ENCODE data around the gene MPDZ.

GRCh38 chr9:13078164-13078563, 201.3 kb downstream of the MPDZ start:
- no peak for TF ChIP-seq POLR2AphosphoS5 (IDR thresholded peaks at IDR 0.05; ENCODE audit: low read depth, low read length)
- TF ChIP-seq, protein P1, sequence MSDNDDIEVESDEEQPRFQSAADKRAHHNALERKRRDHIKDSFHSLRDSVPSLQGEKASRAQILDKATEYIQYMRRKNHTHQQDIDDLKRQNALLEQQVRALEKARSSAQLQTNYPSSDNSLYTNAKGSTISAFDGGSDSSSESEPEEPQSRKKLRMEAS (IDR thresholded peaks at IDR 0.05), result no peak
- no peak for TF ChIP-seq EZH2 (IDR thresholded peaks at IDR 0.05)
- TF ChIP-seq, protein P2, sequence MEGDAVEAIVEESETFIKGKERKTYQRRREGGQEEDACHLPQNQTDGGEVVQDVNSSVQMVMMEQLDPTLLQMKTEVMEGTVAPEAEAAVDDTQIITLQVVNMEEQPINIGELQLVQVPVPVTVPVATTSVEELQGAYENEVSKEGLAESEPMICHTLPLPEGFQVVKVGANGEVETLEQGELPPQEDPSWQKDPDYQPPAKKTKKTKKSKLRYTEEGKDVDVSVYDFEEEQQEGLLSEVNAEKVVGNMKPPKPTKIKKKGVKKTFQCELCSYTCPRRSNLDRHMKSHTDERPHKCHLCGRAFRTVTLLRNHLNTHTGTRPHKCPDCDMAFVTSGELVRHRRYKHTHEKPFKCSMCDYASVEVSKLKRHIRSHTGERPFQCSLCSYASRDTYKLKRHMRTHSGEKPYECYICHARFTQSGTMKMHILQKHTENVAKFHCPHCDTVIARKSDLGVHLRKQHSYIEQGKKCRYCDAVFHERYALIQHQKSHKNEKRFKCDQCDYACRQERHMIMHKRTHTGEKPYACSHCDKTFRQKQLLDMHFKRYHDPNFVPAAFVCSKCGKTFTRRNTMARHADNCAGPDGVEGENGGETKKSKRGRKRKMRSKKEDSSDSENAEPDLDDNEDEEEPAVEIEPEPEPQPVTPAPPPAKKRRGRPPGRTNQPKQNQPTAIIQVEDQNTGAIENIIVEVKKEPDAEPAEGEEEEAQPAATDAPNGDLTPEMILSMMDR (IDR thresholded peaks at IDR 0.05 in 2 of 3, conservative IDR thresholded peaks at IDR 0.05 in 1 of 3; ENCODE audit: borderline replicate concordance in 1 of 3, insufficient read depth in 1 of 3, low read depth in 2 of 3, low read length in 2 of 3), result no peak
- no peak for TF ChIP-seq ZNF274 (IDR thresholded peaks at IDR 0.05; ENCODE audit: low read depth, low read length)
- TF ChIP-seq SP1 (IDR thresholded peaks at IDR 0.05; ENCODE audit: low read depth), result no peak
- no peak for TF ChIP-seq SRF (IDR thresholded peaks at IDR 0.05; ENCODE audit: low read depth)
- TF ChIP-seq RAD21 (IDR thresholded peaks at IDR 0.05; ENCODE audit: low read depth), result no peak
- TF ChIP-seq TCF7L2 (IDR thresholded peaks at IDR 0.05; ENCODE audit: borderline replicate concordance, extremely low read depth, insufficient read depth, insufficient read length), result no peak
- TF ChIP-seq, protein P3, sequence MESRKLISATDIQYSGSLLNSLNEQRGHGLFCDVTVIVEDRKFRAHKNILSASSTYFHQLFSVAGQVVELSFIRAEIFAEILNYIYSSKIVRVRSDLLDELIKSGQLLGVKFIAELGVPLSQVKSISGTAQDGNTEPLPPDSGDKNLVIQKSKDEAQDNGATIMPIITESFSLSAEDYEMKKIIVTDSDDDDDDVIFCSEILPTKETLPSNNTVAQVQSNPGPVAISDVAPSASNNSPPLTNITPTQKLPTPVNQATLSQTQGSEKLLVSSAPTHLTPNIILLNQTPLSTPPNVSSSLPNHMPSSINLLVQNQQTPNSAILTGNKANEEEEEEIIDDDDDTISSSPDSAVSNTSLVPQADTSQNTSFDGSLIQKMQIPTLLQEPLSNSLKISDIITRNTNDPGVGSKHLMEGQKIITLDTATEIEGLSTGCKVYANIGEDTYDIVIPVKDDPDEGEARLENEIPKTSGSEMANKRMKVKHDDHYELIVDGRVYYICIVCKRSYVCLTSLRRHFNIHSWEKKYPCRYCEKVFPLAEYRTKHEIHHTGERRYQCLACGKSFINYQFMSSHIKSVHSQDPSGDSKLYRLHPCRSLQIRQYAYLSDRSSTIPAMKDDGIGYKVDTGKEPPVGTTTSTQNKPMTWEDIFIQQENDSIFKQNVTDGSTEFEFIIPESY (IDR thresholded peaks at IDR 0.05; ENCODE audit: extremely low read depth, insufficient replicate concordance, low read length), result no peak
- TF ChIP-seq EZH2phosphoT487 (IDR thresholded peaks at IDR 0.05; ENCODE audit: borderline replicate concordance), result no peak

Data from HCT116 (cell line).